ENCODE data around the gene PDCD7.

DNA sequence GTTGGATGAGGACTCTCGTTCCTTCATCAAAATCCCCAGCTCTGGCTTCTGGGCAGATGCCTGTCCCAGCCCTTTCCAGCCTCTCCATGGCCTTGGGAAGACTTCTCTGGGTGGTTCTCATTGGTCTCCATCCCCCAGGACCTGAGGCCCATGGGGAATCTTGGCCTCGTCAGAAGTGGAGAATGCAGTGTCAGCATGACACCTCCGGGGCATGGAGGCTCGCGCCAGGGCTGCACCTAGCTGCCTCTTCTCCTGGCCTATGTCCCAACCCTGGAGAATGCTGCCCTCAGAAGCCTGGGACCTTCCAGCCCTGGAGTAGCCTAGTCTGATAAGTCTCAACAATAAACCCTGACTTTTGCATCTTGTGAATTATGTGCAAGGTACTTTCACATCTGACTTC is 54.0 kb downstream of the PDCD7 start:
- TF ChIP-seq, protein P1, sequence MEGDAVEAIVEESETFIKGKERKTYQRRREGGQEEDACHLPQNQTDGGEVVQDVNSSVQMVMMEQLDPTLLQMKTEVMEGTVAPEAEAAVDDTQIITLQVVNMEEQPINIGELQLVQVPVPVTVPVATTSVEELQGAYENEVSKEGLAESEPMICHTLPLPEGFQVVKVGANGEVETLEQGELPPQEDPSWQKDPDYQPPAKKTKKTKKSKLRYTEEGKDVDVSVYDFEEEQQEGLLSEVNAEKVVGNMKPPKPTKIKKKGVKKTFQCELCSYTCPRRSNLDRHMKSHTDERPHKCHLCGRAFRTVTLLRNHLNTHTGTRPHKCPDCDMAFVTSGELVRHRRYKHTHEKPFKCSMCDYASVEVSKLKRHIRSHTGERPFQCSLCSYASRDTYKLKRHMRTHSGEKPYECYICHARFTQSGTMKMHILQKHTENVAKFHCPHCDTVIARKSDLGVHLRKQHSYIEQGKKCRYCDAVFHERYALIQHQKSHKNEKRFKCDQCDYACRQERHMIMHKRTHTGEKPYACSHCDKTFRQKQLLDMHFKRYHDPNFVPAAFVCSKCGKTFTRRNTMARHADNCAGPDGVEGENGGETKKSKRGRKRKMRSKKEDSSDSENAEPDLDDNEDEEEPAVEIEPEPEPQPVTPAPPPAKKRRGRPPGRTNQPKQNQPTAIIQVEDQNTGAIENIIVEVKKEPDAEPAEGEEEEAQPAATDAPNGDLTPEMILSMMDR (IDR thresholded peaks at IDR 0.05): no peak
- TF ChIP-seq EP300 (IDR thresholded peaks at IDR 0.05): no peak
